D721Med (cell line): ENCODE measurements around the gene GMDS.

Source experiments
- DNase-seq: peaks from one replicate; pipeline ENCODE4 v3.0.0; 2011; ENCODE audit warnings: low spot score; ENCODE audit not compliant: insufficient read length
- FAIRE-seq: peaks from 2 replicates; lab custom pipeline; 2011; peaks lifted over from hg19 to GRCh38; lab: Jason Lieb, UNC
- TF ChIP-seq, protein P1 (sequence below): IDR thresholded peaks from 2 replicates; pipeline ENCODE4 v1.5.1; 2012; ENCODE audit warnings: mild to moderate bottlenecking, control low read depth; ENCODE audit not compliant: insufficient read depth; ENCODE audit errors: missing control alignments

GMDS gene

DNA sequence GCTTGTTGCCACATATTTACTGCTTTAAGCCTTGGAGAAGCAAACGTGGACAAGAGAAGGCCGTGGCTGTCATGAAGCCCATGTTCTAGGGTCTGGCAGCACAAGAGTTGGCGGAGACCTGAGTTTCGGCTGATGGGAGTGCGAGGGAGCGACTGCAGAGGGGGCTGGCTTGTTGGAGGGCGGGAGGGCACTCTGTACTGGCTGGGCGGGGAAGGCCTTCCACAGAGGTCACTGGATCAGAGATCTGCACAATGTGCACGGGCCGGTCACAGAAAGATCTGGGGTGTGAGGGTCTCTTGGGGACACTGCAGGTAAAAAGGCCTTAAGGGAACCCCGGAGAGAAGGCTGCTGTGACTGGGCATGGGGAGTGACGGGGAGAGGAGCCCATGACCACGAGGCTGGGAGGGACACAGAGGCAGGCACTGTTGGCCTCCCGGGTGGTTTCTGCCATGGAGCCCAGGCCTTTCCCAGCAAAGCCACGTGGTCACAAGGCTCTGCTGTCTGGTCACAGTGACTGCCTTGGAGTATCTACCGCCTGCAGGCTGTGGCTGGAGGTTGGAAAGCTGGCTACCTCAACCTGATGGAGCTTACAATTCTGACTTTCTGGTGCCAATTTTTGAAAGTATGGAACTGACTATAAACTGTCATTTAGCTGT, 611.9 kb downstream of the GMDS start:
- TF ChIP-seq, protein P1, sequence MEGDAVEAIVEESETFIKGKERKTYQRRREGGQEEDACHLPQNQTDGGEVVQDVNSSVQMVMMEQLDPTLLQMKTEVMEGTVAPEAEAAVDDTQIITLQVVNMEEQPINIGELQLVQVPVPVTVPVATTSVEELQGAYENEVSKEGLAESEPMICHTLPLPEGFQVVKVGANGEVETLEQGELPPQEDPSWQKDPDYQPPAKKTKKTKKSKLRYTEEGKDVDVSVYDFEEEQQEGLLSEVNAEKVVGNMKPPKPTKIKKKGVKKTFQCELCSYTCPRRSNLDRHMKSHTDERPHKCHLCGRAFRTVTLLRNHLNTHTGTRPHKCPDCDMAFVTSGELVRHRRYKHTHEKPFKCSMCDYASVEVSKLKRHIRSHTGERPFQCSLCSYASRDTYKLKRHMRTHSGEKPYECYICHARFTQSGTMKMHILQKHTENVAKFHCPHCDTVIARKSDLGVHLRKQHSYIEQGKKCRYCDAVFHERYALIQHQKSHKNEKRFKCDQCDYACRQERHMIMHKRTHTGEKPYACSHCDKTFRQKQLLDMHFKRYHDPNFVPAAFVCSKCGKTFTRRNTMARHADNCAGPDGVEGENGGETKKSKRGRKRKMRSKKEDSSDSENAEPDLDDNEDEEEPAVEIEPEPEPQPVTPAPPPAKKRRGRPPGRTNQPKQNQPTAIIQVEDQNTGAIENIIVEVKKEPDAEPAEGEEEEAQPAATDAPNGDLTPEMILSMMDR: no peak
- FAIRE-seq (no peak), DNase-seq (no peak)

DNA sequence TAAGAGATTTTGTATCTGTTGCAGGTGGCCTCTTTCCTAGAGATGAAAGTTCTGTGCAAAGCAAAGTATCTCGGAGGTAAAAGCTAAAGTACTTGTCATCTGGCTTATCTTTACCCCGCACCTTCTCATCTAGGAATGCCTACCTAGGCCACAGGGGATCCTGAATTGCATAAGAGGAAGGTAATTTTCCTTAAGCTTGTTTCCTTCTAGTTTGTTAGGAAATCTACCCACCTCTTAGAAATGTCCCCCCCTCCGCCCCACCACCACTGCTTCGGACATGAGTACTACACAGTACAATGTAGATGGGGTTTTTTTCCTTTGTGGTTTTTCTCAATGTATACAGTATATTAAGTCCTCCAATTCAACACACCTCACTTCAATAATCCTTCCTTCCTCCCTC, 614.2 kb downstream of the GMDS start:
- FAIRE-seq: no peak
- TF ChIP-seq, protein P1: no peak
- DNase-seq: no peak

DNA sequence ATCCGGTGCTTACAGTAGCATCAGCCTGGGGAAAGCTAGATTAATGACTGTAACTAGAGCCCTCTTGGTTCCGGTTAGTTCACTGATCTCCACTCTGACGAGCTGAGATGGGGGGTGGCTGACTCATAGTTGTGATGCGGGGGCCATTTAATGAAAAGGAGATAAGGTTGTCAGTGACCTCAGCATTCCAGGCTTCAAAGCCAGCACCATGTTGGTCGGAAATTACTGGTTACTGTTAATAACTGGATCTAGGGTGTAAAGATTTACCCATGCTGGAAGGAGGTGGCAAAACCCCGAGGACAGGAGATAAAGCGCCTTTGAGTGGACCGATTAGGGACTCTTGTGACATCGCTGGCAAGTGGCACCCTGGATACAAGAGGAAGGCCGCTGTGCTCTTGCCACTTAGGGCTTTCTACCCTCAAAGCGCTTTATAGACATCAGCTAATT, 614.6 kb downstream of the GMDS start:
- FAIRE-seq (no peak), DNase-seq (no peak)
- TF ChIP-seq, protein P1: no peak

DNA sequence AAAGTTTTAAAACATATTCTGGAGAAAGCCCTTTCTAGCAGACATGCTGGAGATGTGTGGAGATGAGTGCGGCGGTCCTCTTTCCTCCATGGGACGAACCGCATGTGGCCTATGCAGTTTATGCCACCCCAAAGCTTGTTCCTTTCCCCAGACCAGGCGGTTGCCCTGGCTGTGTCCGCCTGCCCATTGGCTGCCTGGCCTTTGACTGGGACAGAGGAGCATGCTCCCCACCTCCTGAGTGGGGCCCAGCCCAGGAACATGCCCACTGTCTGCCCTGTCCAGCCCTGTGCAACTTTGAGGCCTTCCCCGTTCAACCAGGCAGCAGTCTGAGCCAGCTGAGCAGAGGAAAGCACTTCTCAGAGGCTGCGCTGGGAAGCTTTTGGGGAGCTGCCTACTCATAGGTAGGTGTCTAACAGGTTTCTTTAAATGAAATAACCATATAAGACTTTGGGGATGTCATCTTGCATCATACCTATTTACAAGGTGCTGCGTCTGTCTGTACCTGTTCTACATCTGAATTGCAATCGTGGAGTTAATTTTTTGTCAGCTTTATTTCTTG, 615.1 kb downstream of the GMDS start:
- no peak for FAIRE-seq
- DNase-seq: no peak
- TF ChIP-seq, protein P1: no peak

DNA sequence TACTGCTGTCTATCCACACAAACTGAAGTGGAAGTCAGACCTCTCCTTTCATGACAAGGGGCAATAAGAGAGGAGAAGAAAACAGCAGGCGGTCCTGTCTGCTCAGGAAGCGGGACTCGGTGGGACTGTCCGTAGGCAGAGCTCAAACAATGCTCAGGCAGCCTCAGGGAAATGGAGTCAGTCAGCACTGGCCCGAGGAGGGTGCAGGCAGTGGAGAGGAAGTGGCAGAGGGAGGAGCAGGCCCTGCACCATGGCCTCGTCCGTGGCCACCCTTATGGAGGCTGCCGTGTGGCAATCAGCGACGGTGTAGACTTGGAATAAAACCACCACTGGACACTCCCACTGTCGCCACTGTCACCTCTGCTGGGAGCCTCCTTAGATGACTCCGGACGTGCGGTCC, 616.1 kb downstream of the GMDS start:
- TF ChIP-seq, protein P1: no peak
- DNase-seq (no peak), FAIRE-seq (no peak)

DNA sequence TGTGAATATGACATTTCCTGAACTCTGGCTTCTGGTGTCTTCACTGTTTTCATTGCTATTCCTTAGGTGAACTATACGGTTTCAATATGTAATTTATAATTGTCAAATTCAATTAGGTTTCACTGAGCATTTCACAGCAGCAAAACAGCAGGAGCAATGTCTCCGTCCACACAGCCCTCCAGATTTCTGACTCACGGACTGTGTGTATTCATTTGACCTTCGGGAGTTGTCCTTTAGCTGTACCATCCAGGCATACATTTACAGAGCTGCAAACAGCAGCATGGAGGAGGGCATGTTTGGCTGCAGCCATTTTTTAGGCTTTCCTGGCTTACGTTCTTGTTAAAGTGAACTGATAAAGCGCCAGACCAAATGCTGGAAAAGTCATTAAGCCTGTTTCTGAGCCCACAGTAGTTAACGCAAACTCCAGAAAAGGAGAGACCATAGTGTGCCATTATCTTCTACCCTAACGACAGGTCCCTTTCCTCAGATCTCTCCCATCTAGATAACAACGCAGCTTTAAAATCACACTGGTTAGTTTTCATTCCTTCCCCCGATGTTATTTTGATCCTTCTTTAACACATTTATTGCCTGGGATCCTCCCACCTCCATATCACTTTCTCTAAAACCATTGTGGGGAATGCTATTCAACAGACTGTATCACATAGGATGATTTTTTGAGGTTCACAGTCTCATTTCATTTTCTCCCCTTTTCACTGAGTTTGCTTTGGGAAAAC, 617.4 kb downstream of the GMDS start:
- TF ChIP-seq, protein P1: no peak
- DNase-seq (no peak), FAIRE-seq (no peak)
